HEK293 (cell line): ENCODE results near the gene TALDO1.

Experiments
- CTCF ChIA-PET: fragments of 350-600 bp; formaldehyde crosslinking; extraction: SDS; loops from one replicate; lab custom pipeline; 2021; ENCODE audit warnings: antibody characterized with exemption; lab: Yijun Ruan, JAX
- POLR2A ChIA-PET: fragments of 300-600 bp; formaldehyde crosslinking; extraction: SDS; loops from one replicate; lab custom pipeline; 2020; ENCODE audit warnings: antibody characterized with exemption, inconsistent platforms; lab: Yijun Ruan, JAX
- H3K27ac ChIP-seq: fragments of 200-500 bp; sonication (Bioruptor generic); 2 replicates; pipeline ENCODE4 v1.5.1; 2014; ENCODE audit warnings: low read depth, low read length, control low read depth, inconsistent platforms; ENCODE audit errors: extremely low read depth
- H3K36me3 ChIP-seq, 2 experiments: fragments of 200-500 bp in 1 of 2; sonication (Bioruptor generic) in 1 of 2; 1 replicate in 1 of 2; 2 replicates in 1 of 2; pipeline ENCODE4 v1.5.1; 2014 to 2017; ENCODE audit warnings: inconsistent platforms in 2 of 2, low read length in 2 of 2; ENCODE audit not compliant: control insufficient read depth in 2 of 2, insufficient read depth in 1 of 2
- H3K4me1 ChIP-seq: fragments of 200-500 bp; sonication (Bioruptor generic); 2 replicates; pipeline ENCODE4 v1.5.1; 2014; ENCODE audit warnings: mild to moderate bottlenecking, low read length, inconsistent platforms; ENCODE audit not compliant: control insufficient read depth, insufficient read depth
- H3K4me3 ChIP-seq: 2 replicates; pipeline ENCODE4 v1.5.1; 2011; ENCODE audit warnings: low read depth, mild to moderate bottlenecking, control low read depth, low read length, moderate library complexity
- H3K9me3 ChIP-seq: fragments of 200-500 bp; sonication (Bioruptor generic); 2 replicates; pipeline ENCODE4 v1.5.1; 2014; ENCODE audit warnings: low read depth, low read length, inconsistent platforms; ENCODE audit not compliant: control insufficient read depth, insufficient read depth
- BCL6B ChIP-seq: fragments of 450-650 bp; formaldehyde crosslinking; IDR thresholded peaks from 2 replicates; pipeline ENCODE4 v1.5.1; 2017; ENCODE audit warnings: missing biosample characterization, missing genetic modification characterization
- HIC1 ChIP-seq: fragments of 450-650 bp; formaldehyde crosslinking; IDR thresholded peaks from 2 replicates; pipeline ENCODE4 v1.5.1; 2016; ENCODE audit warnings: missing biosample characterization, missing genetic modification characterization
- KLF1 ChIP-seq: fragments of 450-650 bp; formaldehyde crosslinking; IDR thresholded peaks from 2 replicates; pipeline ENCODE4 v1.5.1; 2016; ENCODE audit warnings: missing biosample characterization, missing genetic modification characterization
- KLF17 ChIP-seq: fragments of 450-650 bp; formaldehyde crosslinking; IDR thresholded peaks from 2 replicates; pipeline ENCODE4 v1.5.1; 2016; ENCODE audit warnings: missing biosample characterization, missing genetic modification characterization
- KLF9 ChIP-seq: fragments of 450-650 bp; formaldehyde crosslinking; IDR thresholded peaks from 2 replicates; pipeline ENCODE4 v1.5.1; 2016; ENCODE audit warnings: missing biosample characterization, missing genetic modification characterization, low read depth
- PATZ1 ChIP-seq: fragments of 450-650 bp; formaldehyde crosslinking; IDR thresholded peaks from 2 replicates; pipeline ENCODE4 v1.5.1; 2016; ENCODE audit warnings: missing biosample characterization, missing genetic modification characterization
- SCRT1 ChIP-seq: fragments of 450-650 bp; formaldehyde crosslinking; IDR thresholded peaks from 2 replicates; pipeline ENCODE4 v1.5.1; 2016; ENCODE audit warnings: missing biosample characterization, missing genetic modification characterization, borderline replicate concordance
- ZBTB10 ChIP-seq: fragments of 450-650 bp; formaldehyde crosslinking; IDR thresholded peaks from 2 replicates; pipeline ENCODE4 v1.5.1; 2016; ENCODE audit warnings: missing biosample characterization, missing genetic modification characterization
- ZNF175 ChIP-seq: fragments of 450-650 bp; formaldehyde crosslinking; IDR thresholded peaks from 2 replicates; pipeline ENCODE4 v1.5.1; 2016; ENCODE audit warnings: missing biosample characterization, missing genetic modification characterization
- ZNF18 ChIP-seq: fragments of 450-650 bp; formaldehyde crosslinking; IDR thresholded peaks from 2 replicates; pipeline ENCODE4 v1.5.1; 2016; ENCODE audit warnings: missing biosample characterization, missing genetic modification characterization
- ZNF223 ChIP-seq: fragments of 450-650 bp; formaldehyde crosslinking; IDR thresholded peaks from 2 replicates; pipeline ENCODE4 v1.5.1; 2016; ENCODE audit warnings: missing biosample characterization, missing genetic modification characterization
- ZNF239 ChIP-seq: fragments of 450-650 bp; formaldehyde crosslinking; IDR thresholded peaks from 2 replicates; pipeline ENCODE4 v1.5.1; 2016; ENCODE audit warnings: missing biosample characterization, missing genetic modification characterization
- ZNF26 ChIP-seq: fragments of 450-650 bp; formaldehyde crosslinking; IDR thresholded peaks from 2 replicates; pipeline ENCODE4 v1.5.1; 2016; ENCODE audit warnings: missing biosample characterization, missing genetic modification characterization
- ZNF341 ChIP-seq: fragments of 450-650 bp; formaldehyde crosslinking; IDR thresholded peaks from 2 replicates; pipeline ENCODE4; 2016; ENCODE audit warnings: low read depth, missing biosample characterization, missing genetic modification characterization
- ZNF398 ChIP-seq: fragments of 450-650 bp; formaldehyde crosslinking; IDR thresholded peaks from 2 replicates; pipeline ENCODE4 v1.5.1; 2017; ENCODE audit warnings: missing biosample characterization, missing genetic modification characterization
- ZNF426 ChIP-seq: fragments of 450-650 bp; formaldehyde crosslinking; IDR thresholded peaks from 2 replicates; pipeline ENCODE4 v1.5.1; 2017; ENCODE audit warnings: missing biosample characterization, missing genetic modification characterization, mild to moderate bottlenecking, inconsistent platforms, moderate library complexity
- ZNF600 ChIP-seq: fragments of 450-650 bp; formaldehyde crosslinking; IDR thresholded peaks from 2 replicates; pipeline ENCODE4 v1.5.1; 2016; ENCODE audit warnings: missing biosample characterization, missing genetic modification characterization
- ZNF621 ChIP-seq: fragments of 450-650 bp; formaldehyde crosslinking; IDR thresholded peaks from 2 replicates; pipeline ENCODE4 v1.5.1; 2017; ENCODE audit warnings: missing biosample characterization, missing genetic modification characterization
- ZNF776 ChIP-seq: fragments of 450-650 bp; formaldehyde crosslinking; IDR thresholded peaks from 2 replicates; pipeline ENCODE4 v1.5.0; 2017; ENCODE audit warnings: missing biosample characterization, missing genetic modification characterization, borderline replicate concordance
- ZNF785 ChIP-seq: fragments of 450-650 bp; formaldehyde crosslinking; IDR thresholded peaks from 2 replicates; pipeline ENCODE4 v1.5.1; 2016; ENCODE audit warnings: missing biosample characterization, missing genetic modification characterization

TALDO1 gene

GRCh38 chr11:803770-804598, 56.7 kb downstream of the TALDO1 start (continued):
- 0 out of 2 replicates have a peak, but pooled peaks have one; percentile 16 for TF ChIP-seq KLF17
- TF ChIP-seq KLF1 (tag by site-specific recombination): no peak
- no peak for TF ChIP-seq ZNF223 (tag by site-specific recombination)
- no peak for TF ChIP-seq SCRT1
- TF ChIP-seq ZNF785: no peak
- TF ChIP-seq ZNF18 (tag by site-specific recombination): no peak
- TF ChIP-seq ZNF776 (tag by site-specific recombination): no peak
- no peak for TF ChIP-seq ZNF26
- TF ChIP-seq ZNF426 (tag by site-specific recombination): no peak
- no peak for TF ChIP-seq ZNF621 (tag by site-specific recombination)
- TF ChIP-seq PATZ1 (tag by site-specific recombination): peak; percentile 44; the same call in 1 of the 2 replicates
- no peak for TF ChIP-seq ZNF239 (tag by site-specific recombination)

GRCh38 chr11:804599-804964, 57.3 kb downstream of the TALDO1 start:
- Histone ChIP-seq H3K9me3 (no peaks in the 10 kb centered on the region), H3K4me3 (peak overlapping the region; percentile 60), H3K36me3 (peaks cover 0 to 46% of the 10 kb centered on the region in 2 experiments; a peak in 1 of 3 replicates), H3K27ac (peak overlapping the region; percentile 81), H3K4me1 (no peaks in the 10 kb centered on the region)
- CTCF ChIA-PET: interaction anchor here (1.0 to 1.1 kb wide), 2 partner anchors 15 to 34 kb away, joined by 3 read pairs; no protein-coding TSS in a partner anchor
- POLR2A ChIA-PET: interaction anchor here (1.0 to 5.2 kb wide), 2 partner anchors 13 to 236 kb away, joined by 3 to 42 read pairs; partner anchors contain the start of gene PNPLA2
- TF ChIP-seq ZNF621 (tag by site-specific recombination): no peak
- no peak for TF ChIP-seq ZNF398 (tag by site-specific recombination)
- TF ChIP-seq ZBTB10 (tag by site-specific recombination): peak; percentile 66
- TF ChIP-seq ZNF223 (tag by site-specific recombination): peak; percentile 33; the same call in 1 of the 2 replicates
- no peak for TF ChIP-seq BCL6B (tag by site-specific recombination)
- TF ChIP-seq HIC1 (tag by site-specific recombination): no peak
- no peak for TF ChIP-seq ZNF600
- TF ChIP-seq ZNF175 (tag by site-specific recombination): no peak
- peak; percentile 48 for TF ChIP-seq ZNF341 (tag by site-specific recombination)
- no peak for TF ChIP-seq KLF9 (tag by site-specific recombination)
